Inflammatory macrophage (primary cell): ENCODE measurements around the gene LRRN4.
A peak's percentile ranks its signal among the peaks of the same experiment; 100 is the strongest.

Source experiments
- DNase-seq, 2 donors: peaks; one replicate each; pipeline ENCODE4 v3.0.0-alpha.2; 2020 to 2022
- total RNA-seq, 18 experiments: gene quantifications; one replicate each; lab custom pipeline; 2026; ENCODE audit warnings: mixed read lengths in 6 of 18, inconsistent platforms in 2 of 18; lab: John Stamatoyannopoulos, UW

The LRRN4 gene
- 0 to 0.16 (median 0) reads per million in 18 experiments for total RNA-seq

- DNase-seq, result no peak
Observed at GRCh38 chr20:6053776-6054688, at the start of gene LRRN4. LRRN4 (minus strand) TSS chr20:6054060; CDS start chr20:6052799, 1,261 bp downstream.

- no peak for DNase-seq
Observed at GRCh38 chr20:6103301-6103700, 49.4 kb upstream of the LRRN4 start.

- DNase-seq, result no peak
Observed at GRCh38 chr20:6101346-6101745, 47.5 kb upstream of the LRRN4 start.

- DNase-seq, result peak; percentile 19 to 55
Observed at GRCh38 chr20:6100246-6100645, 46.4 kb upstream of the LRRN4 start.

- no peak for DNase-seq
Observed at GRCh38 chr20:6099819-6100218, 46.0 kb upstream of the LRRN4 start.

GRCh38 chr20:6095409-6095808 lies 41.5 kb upstream of the LRRN4 start:
- DNase-seq, result no peak

GRCh38 chr20:6094565-6094964 lies 40.7 kb upstream of the LRRN4 start:
- no peak for DNase-seq

GRCh38 chr20:6094063-6094462 lies 40.2 kb upstream of the LRRN4 start:
- DNase-seq, result no peak

GRCh38 chr20:6091661-6092060 lies 37.8 kb upstream of the LRRN4 start:
- DNase-seq, result no peak

- no peak for DNase-seq
Observed at GRCh38 chr20:6086868-6087267, 33.0 kb upstream of the LRRN4 start.

GRCh38 chr20:6083926-6084325 lies 30.1 kb upstream of the LRRN4 start:
- DNase-seq, result no peak

GRCh38 chr20:6081236-6081635 lies 27.4 kb upstream of the LRRN4 start:
- no peak for DNase-seq

GRCh38 chr20:6079016-6079415 lies 25.2 kb upstream of the LRRN4 start:
- no peak for DNase-seq

- no peak for DNase-seq
Observed at GRCh38 chr20:6075428-6076219, 21.8 kb upstream of the LRRN4 start.

- no peak for DNase-seq
Observed at GRCh38 chr20:6074784-6075183, 20.9 kb upstream of the LRRN4 start.

- DNase-seq, result peak; percentile 21 to 22
Observed at GRCh38 chr20:6074145-6074561, 20.3 kb upstream of the LRRN4 start.

- no peak for DNase-seq
Observed at GRCh38 chr20:6070829-6071695, 17.2 kb upstream of the LRRN4 start.

GRCh38 chr20:6069669-6070068 lies 15.8 kb upstream of the LRRN4 start:
- DNase-seq, result no peak

- no peak for DNase-seq
Observed at GRCh38 chr20:6067763-6068318, 14.0 kb upstream of the LRRN4 start.

GRCh38 chr20:6066582-6066981 lies 12.7 kb upstream of the LRRN4 start:
- no peak for DNase-seq

GRCh38 chr20:6061544-6061943 lies 7.7 kb upstream of the LRRN4 start:
- DNase-seq, result no peak

GRCh38 chr20:6060213-6060612 lies 6.4 kb upstream of the LRRN4 start:
- no peak for DNase-seq
